Endodermal cell (in vitro differentiated cells): ENCODE results near the gene SPOP. TPM values are rescaled to one million over a fixed set of nuclear protein-coding genes. Genes with fewer than 3 reads are reported as not detected.

Experiments
- DNase-seq: peaks from one replicate; pipeline ENCODE4 v3.0.0-alpha.2; 2017
- H3K27ac ChIP-seq: 2 replicates; pipeline ENCODE4 v1.5.1; 2013; ENCODE audit warnings: mild to moderate bottlenecking, low read depth, low read length, moderate library complexity
- H3K27me3 ChIP-seq: 2 replicates; pipeline ENCODE4 v1.6.1; 2013; ENCODE audit warnings: mild to moderate bottlenecking, low read length, moderate library complexity; ENCODE audit not compliant: insufficient read depth, control insufficient read depth, poor library complexity, severe bottlenecking
- H3K36me3 ChIP-seq: 2 replicates; pipeline ENCODE4 v1.7.0; 2013; ENCODE audit warnings: mild to moderate bottlenecking, low read length, moderate library complexity; ENCODE audit not compliant: control insufficient read depth, insufficient read depth
- H3K4me1 ChIP-seq: one replicate; pipeline ENCODE4 v1.7.0; 2013; ENCODE audit warnings: low read length; ENCODE audit not compliant: control insufficient read depth, insufficient read depth
- H3K4me3 ChIP-seq: 2 replicates; pipeline ENCODE4 v1.5.1; 2013; ENCODE audit warnings: mild to moderate bottlenecking, low read length, moderate library complexity
- H3K9ac ChIP-seq: 2 replicates; pipeline ENCODE4 v1.6.1; 2013; ENCODE audit warnings: mild to moderate bottlenecking, low read length, moderate library complexity; ENCODE audit not compliant: poor library complexity, severe bottlenecking; ENCODE audit errors: extremely low read depth
- H3K9me3 ChIP-seq: 2 replicates; pipeline ENCODE4 v1.6.1; 2013; ENCODE audit warnings: mild to moderate bottlenecking, low read length, moderate library complexity; ENCODE audit not compliant: control insufficient read depth
- H3K27ac Mint-ChIP-seq: 2 replicates; pipeline ENCODE4 v1.8.0; 2020; ENCODE audit warnings: mixed read lengths
- H3K27me3 Mint-ChIP-seq: 2 replicates; pipeline ENCODE4 v1.8.0; 2021; ENCODE audit warnings: mild to moderate bottlenecking, mixed read lengths; ENCODE audit not compliant: insufficient read depth
- H3K36me3 Mint-ChIP-seq: 2 replicates; pipeline ENCODE4 v1.8.0; 2020; ENCODE audit warnings: low read depth, mixed read lengths
- H3K4me1 Mint-ChIP-seq: 2 replicates; pipeline ENCODE4 v1.8.0; 2020; ENCODE audit warnings: mixed read lengths
- H3K4me3 Mint-ChIP-seq: 2 replicates; pipeline ENCODE4 v1.8.0; 2020; ENCODE audit warnings: mild to moderate bottlenecking, moderate library complexity, mixed read lengths
- H3K9me3 Mint-ChIP-seq: 2 replicates; pipeline ENCODE4 v1.8.0; 2020; ENCODE audit warnings: mild to moderate bottlenecking, mixed read lengths
- WGBS, 2 experiments: methylation state at CpG; one replicate each; pipeline versions ENCODE4 v1.1.5 to v1.1.7; 2013; ENCODE audit warnings: missing lambda C conversion rate in 2 of 2, mixed read lengths in 1 of 2; ENCODE audit not compliant: insufficient coverage in 1 of 2, insufficient read length in 1 of 2; 5-methylcytosine and 5-hydroxymethylcytosine counted together
- total RNA-seq, 2 donors: library from RNA; stranded (reverse); fragmentation: NEBNext Ultra II Directional in 1 of 2; extraction: Animal tissue kit (Norgen Biotek cat#: 25700) in 1 of 2; gene quantifications; 2 replicates in 1 of 2; 3 replicates in 1 of 2; pipeline ENCODE4 v1.2.1, GENCODE V29; 2021
- TF ChIP-seq, protein P1 (sequence below): fragments of 200-600 bp; sonication (generic); conservative IDR thresholded peaks from 2 replicates; pipeline ENCODE4 v1.5.0; 2021; ENCODE audit warnings: antibody characterized with exemption, mild to moderate bottlenecking

Gene SPOP
- total RNA-seq, 2 donors from 2014 or later: 39.9 to 41.3 TPM

DNA sequence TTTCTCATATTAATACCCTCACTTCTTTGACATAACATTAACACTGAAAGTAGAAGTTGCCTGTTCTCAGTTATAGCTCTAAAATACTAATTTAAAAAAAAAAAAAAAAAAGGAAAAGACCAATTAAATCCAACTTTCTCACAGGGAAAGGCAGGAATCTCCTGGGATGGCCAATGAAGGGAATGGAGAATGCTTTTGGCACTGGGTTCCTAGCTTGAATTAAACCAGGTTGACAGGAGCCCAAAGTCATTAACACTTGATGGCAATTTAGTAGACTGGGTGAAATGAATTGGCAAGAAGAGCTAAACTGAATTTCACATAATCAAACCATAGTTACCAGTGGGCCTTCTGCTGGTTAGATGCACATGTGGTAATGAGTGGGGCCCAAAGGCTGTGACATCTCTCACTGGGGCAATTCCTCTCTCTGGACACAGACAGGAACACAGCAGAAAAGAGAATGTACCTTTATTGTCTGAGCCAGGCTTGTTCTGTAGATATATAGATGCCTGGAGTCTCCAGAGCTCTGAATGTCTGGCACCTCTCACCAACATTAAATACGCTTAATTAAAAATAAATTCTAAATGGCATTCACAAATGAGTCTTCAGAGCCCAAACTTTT is 64.6 kb downstream of the SPOP start:
- Histone ChIP-seq H3K4me1 (no peaks in the 10 kb centered on the region), H3K9me3 (no peaks in the 10 kb centered on the region), H3K36me3 (peaks cover 86% of the 10 kb centered on the region), H3K9ac (no peak overlapping the region), H3K27me3 (peaks cover 6% of the 10 kb centered on the region), H3K27ac (no peak overlapping the region), H3K4me3 (no peak overlapping the region)
- no peak for DNase-seq
- Mint-ChIP-seq H3K9me3 (no peaks in the 10 kb centered on the region), H3K27me3 (peaks cover 13% of the 10 kb centered on the region), H3K4me1 (peaks cover 5% of the 10 kb centered on the region), H3K4me3 (no peak overlapping the region), H3K27ac (no peak overlapping the region), H3K36me3 (peaks cover 56% of the 10 kb centered on the region)
- TF ChIP-seq, protein P1, sequence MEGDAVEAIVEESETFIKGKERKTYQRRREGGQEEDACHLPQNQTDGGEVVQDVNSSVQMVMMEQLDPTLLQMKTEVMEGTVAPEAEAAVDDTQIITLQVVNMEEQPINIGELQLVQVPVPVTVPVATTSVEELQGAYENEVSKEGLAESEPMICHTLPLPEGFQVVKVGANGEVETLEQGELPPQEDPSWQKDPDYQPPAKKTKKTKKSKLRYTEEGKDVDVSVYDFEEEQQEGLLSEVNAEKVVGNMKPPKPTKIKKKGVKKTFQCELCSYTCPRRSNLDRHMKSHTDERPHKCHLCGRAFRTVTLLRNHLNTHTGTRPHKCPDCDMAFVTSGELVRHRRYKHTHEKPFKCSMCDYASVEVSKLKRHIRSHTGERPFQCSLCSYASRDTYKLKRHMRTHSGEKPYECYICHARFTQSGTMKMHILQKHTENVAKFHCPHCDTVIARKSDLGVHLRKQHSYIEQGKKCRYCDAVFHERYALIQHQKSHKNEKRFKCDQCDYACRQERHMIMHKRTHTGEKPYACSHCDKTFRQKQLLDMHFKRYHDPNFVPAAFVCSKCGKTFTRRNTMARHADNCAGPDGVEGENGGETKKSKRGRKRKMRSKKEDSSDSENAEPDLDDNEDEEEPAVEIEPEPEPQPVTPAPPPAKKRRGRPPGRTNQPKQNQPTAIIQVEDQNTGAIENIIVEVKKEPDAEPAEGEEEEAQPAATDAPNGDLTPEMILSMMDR: no peak
- WGBS, 2 experiments: 100% methylated on average over 1 of the region's 1 CpG; no CpG with 5 or more reads in 1 of the 2 experiments

DNA sequence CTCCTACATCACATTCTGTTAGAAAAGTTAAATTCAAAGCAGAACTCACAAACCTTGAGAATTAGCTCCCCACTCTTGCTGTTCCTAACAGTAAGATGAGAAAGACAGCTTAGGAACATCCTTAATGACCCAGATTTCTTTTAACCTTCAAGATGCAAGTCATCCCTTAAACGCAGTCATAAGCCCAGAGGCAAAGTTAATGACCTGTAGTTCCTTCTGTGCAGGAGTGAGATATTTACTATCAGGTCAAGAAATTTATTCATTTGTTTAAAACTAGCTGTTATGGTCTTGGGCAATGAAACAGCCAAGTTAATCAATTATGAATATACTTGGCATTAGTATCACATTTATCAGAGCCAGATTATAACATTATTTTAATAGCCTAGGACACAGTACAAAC is 65.2 kb downstream of the SPOP start:
- Histone ChIP-seq H3K27me3 (peaks cover 6% of the 10 kb centered on the region), H3K9me3 (no peaks in the 10 kb centered on the region), H3K27ac (no peak overlapping the region), H3K36me3 (peaks cover 86% of the 10 kb centered on the region), H3K9ac (no peak overlapping the region), H3K4me3 (no peak overlapping the region), H3K4me1 (no peaks in the 10 kb centered on the region)
- Mint-ChIP-seq H3K9me3 (no peaks in the 10 kb centered on the region), H3K27ac (no peak overlapping the region), H3K27me3 (peaks cover 13% of the 10 kb centered on the region), H3K36me3 (peaks cover 52% of the 10 kb centered on the region), H3K4me1 (no peaks in the 10 kb centered on the region), H3K4me3 (no peak overlapping the region)
- 87 to 100% methylated on average over 1 of the region's 1 CpG for WGBS, 2 experiments
- TF ChIP-seq, protein P1: no peak
- no peak for DNase-seq

DNA sequence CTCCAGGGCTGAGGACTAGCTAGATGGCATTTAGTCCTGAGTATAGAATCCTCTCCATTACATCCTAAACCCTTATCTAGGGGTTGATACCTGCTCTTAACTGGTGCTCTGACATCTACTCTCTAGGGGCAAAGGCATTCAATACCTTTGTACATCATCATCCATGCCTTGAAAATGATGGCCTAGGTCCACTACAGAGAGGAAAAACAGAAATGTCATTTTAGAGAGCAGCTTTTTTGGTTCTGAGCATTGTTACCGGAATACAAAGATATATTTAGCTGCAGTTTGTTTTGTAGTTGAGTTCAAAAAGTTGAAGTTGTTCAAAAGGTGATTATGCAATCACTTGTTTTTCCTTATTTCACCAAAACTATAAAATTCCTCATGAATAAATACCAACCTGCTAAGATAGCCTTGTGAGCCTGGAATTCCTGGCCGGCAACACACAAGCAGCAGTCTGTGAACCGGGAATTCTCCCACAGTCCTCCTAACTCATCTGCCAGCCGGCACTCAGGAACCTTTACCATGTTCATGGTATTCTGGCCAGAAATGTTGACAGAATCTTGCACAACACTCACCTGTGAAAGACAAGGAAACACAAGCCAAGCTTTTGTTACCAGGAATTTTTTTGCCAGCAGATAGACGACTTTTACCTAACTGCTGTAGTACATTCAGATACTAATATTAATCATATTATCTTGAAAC is 66.9 kb downstream of the SPOP start:
- H3K36me3 Mint-ChIP-seq: peaks cover 55% of the 10 kb centered on the region
- Histone ChIP-seq H3K9ac (no peak overlapping the region), H3K9me3 (no peaks in the 10 kb centered on the region), H3K27ac (no peak overlapping the region), H3K4me3 (no peak overlapping the region), H3K27me3 (no peaks in the 10 kb centered on the region), H3K4me1 (no peaks in the 10 kb centered on the region), H3K36me3 (peaks cover 83% of the 10 kb centered on the region)
- no peak for DNase-seq
- H3K27ac Mint-ChIP-seq: no peak overlapping the region
- TF ChIP-seq, protein P1: no peak
- no peaks in the 10 kb centered on the region for H3K9me3 Mint-ChIP-seq
- peaks cover 3% of the 10 kb centered on the region for H3K27me3 Mint-ChIP-seq
- H3K4me3 Mint-ChIP-seq: no peak overlapping the region
- WGBS, 2 experiments: 94 to 100% methylated on average over 1 to 5 of the region's 5 CpGs
- no peaks in the 10 kb centered on the region for H3K4me1 Mint-ChIP-seq
